HepG2 (cell line): ENCODE data around the gene WDR6. TPM values are rescaled to one million over a fixed set of nuclear protein-coding genes. Genes with fewer than 3 reads are reported as not detected.
A peak's percentile ranks its signal among the peaks of the same experiment; 100 is the strongest.

Source experiments
- CBX1 ChIP-seq: IDR thresholded peaks from one replicate; pipeline ENCODE4 v1.6.1; 2016; ENCODE audit warnings: antibody characterized with exemption, low read depth
- CCDC6 ChIP-seq: sonication (generic); formaldehyde crosslinking; IDR thresholded peaks from 2 replicates; pipeline ENCODE4 v1.8.1; 2022; ENCODE audit warnings: mild to moderate bottlenecking, missing genetic modification reagents, moderate library complexity
- DMAP1 ChIP-seq: IDR thresholded peaks from 2 replicates; pipeline ENCODE4 v1.6.1; 2016
- EP300 ChIP-seq, 3 experiments: sonication (generic) in 1 of 3; formaldehyde crosslinking in 1 of 3; IDR thresholded peaks; 2 replicates each; pipeline versions ENCODE4 v1.5.1 to v1.6.1; 2011 to 2020; ENCODE audit warnings: low read depth in 2 of 3, low read length in 2 of 3, borderline replicate concordance in 1 of 3, improper control_type of control experiment in 1 of 3, mild to moderate bottlenecking in 1 of 3, missing genetic modification reagents in 1 of 3, moderate library complexity in 1 of 3
- KAT2B ChIP-seq: fragments of 150-350 bp; IDR thresholded peaks from 2 replicates; pipeline ENCODE4 v1.6.1; 2014; ENCODE audit warnings: low read depth, low read length, borderline replicate concordance
- NR2C2 ChIP-seq: sonication (generic); formaldehyde crosslinking; IDR thresholded peaks from 2 replicates; pipeline ENCODE4 v1.4.0; 2020; ENCODE audit warnings: missing genetic modification reagents, mild to moderate bottlenecking, moderate library complexity, borderline replicate concordance
- NR3C1 ChIP-seq: sonication (generic); formaldehyde crosslinking; IDR thresholded peaks from 2 replicates; pipeline ENCODE4 v1.4.0; 2020; ENCODE audit warnings: missing genetic modification reagents
- SP1 ChIP-seq, 2 experiments: fragments of 450-650 bp in 1 of 2; sonication (generic) in 1 of 2; formaldehyde crosslinking in 1 of 2; IDR thresholded peaks; 2 replicates each; pipeline versions ENCODE4 v1.4.0 to v1.6.1; 2016 to 2020; ENCODE audit warnings: missing genetic modification reagents in 1 of 2
- ZMYM4 ChIP-seq: sonication (generic); formaldehyde crosslinking; IDR thresholded peaks from 2 replicates; pipeline ENCODE4 v1.8.1; 2023; ENCODE audit warnings: mild to moderate bottlenecking, missing genetic modification reagents
- ZNF367 ChIP-seq: sonication (generic); formaldehyde crosslinking; IDR thresholded peaks from 2 replicates; pipeline ENCODE4 v1.4.0; 2020; ENCODE audit warnings: missing genetic modification reagents, borderline replicate concordance
- polyA plus RNA-seq, 8 experiments: library from polyadenylated mRNA; depleted of rRNA in 3 of 8; stranded (reverse) in 7 of 8; unstranded in 1 of 8; fragments of >200 nt; fragmentation: Illumina TruSeq in 4 of 8; extraction: Trizol in 4 of 8; gene quantifications; 2 replicates each; pipeline versions ENCODE4 v1.2.1 to v1.2.3, GENCODE V29; 2011 to 2016; ENCODE audit warnings: low read depth in 4 of 8, missing spikeins in 1 of 8, mixed read lengths in 1 of 8; ENCODE audit not compliant: insufficient read depth in 1 of 8
- total RNA-seq, 5 experiments: library from RNA; depleted of rRNA; stranded (reverse); fragments of >200 nt; fragmentation: Illumina TruSeq; extraction: Trizol; gene quantifications; 2 replicates each; pipeline ENCODE4 v1.2.3, GENCODE V29; 2016; ENCODE audit warnings: low read depth in 1 of 5
- TF ChIP-seq, protein P1 (sequence below): sonication (generic); formaldehyde crosslinking; IDR thresholded peaks from 2 replicates; pipeline ENCODE4 v1.4.0; 2020; ENCODE audit warnings: low read depth, mild to moderate bottlenecking, missing genetic modification reagents
- TF ChIP-seq, protein P2 (sequence below): sonication (generic); formaldehyde crosslinking; IDR thresholded peaks from 2 replicates; pipeline ENCODE4 v1.4.0; 2020; ENCODE audit warnings: missing genetic modification reagents
- TF ChIP-seq, protein P3 (sequence below): sonication (generic); formaldehyde crosslinking; IDR thresholded peaks from 2 replicates; pipeline ENCODE4 v1.4.0; 2020; ENCODE audit warnings: mild to moderate bottlenecking, missing genetic modification reagents
- TF ChIP-seq, protein P4 (sequence below): IDR thresholded peaks from 2 replicates; pipeline ENCODE4 v1.6.1; 2016; ENCODE audit warnings: missing compliant biosample characterization, missing genetic modification reagents, borderline replicate concordance
- TF ChIP-seq, protein P5 (sequence below): sonication (generic); formaldehyde crosslinking; IDR thresholded peaks from 2 replicates; pipeline ENCODE4 v1.4.0; 2020; ENCODE audit warnings: missing genetic modification reagents
- TF ChIP-seq, protein P6 (sequence below): sonication (generic); formaldehyde crosslinking; IDR thresholded peaks from 2 replicates; pipeline ENCODE4 v1.4.0; 2020; ENCODE audit warnings: missing genetic modification reagents

Gene WDR6
- total and polyA plus RNA-seq, 2 of the 13 experiments (the other 11 are each of a cell fraction or from before 2014, with no cell fraction given), result 73.4 to 139 TPM

DNA sequence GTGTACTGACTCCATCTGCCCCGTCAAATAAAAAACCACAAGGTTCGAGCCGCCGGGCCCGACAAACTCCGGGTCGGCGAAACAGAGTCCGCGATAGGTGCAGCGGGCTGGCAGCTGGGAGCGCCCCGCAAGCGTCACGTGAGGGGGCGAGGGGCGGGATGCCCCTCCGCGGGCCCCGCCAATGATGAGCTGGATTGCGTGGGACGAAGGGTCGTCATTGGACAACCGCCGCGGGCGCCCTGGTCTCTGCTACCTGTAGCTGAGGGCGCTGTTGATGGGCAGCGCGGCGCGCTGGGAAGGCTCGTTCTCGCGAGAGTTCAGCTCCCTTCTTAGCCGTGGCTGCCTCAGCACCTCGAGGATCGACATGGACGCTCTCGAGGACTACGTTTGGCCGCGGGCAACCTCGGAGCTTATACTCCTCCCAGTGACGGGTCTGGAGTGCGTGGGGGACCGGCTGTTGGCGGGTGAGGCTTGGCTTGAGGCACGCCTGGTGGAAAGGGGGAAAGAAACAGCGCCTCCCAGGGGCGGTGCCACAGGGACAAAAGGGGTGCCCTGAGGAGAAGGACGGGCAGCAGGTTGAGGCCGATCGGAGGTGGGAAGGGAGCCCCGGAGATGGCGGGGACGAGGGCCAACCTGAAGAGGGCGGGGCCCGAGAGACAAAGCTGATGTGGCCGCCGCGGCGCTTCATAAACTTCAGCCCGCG is at the start of gene WDR6 (continued):
- TF ChIP-seq, protein P1, sequence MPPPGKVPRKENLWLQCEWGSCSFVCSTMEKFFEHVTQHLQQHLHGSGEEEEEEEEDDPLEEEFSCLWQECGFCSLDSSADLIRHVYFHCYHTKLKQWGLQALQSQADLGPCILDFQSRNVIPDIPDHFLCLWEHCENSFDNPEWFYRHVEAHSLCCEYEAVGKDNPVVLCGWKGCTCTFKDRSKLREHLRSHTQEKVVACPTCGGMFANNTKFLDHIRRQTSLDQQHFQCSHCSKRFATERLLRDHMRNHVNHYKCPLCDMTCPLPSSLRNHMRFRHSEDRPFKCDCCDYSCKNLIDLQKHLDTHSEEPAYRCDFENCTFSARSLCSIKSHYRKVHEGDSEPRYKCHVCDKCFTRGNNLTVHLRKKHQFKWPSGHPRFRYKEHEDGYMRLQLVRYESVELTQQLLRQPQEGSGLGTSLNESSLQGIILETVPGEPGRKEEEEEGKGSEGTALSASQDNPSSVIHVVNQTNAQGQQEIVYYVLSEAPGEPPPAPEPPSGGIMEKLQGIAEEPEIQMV, result peak; percentile 75; the same call in 1 of the 2 replicates
- TF ChIP-seq DMAP1 (peak; percentile 88), KAT2B (no peak), CCDC6 (CRISPR knock-in tag) (peak; percentile 66; the same call in 1 of the 2 replicates), NR2C2 (CRISPR knock-in tag) (peak; percentile 64; the same call in 1 of the 2 replicates), NR3C1 (CRISPR knock-in tag) (no peak), SP1 (IDR thresholded peaks at IDR 0.05) (peak; percentile 83), SP1 (CRISPR knock-in tag; IDR thresholded peaks at IDR 0.05) (peak; percentile 75), CBX1 (peak; percentile 26), ZMYM4 (CRISPR knock-in tag) (peak; percentile 92), EP300 (IDR thresholded peaks at IDR 0.05; ENCODE audit: low read depth in 2 of 2, low read length in 2 of 2) (no peak), EP300 (CRISPR knock-in tag; IDR thresholded peaks at IDR 0.05; ENCODE audit: borderline replicate concordance) (peak; percentile 57; the same call in 1 of the 2 replicates), ZNF367 (no peak; the same call in 1 of the 2 replicates)
- TF ChIP-seq, protein P2, sequence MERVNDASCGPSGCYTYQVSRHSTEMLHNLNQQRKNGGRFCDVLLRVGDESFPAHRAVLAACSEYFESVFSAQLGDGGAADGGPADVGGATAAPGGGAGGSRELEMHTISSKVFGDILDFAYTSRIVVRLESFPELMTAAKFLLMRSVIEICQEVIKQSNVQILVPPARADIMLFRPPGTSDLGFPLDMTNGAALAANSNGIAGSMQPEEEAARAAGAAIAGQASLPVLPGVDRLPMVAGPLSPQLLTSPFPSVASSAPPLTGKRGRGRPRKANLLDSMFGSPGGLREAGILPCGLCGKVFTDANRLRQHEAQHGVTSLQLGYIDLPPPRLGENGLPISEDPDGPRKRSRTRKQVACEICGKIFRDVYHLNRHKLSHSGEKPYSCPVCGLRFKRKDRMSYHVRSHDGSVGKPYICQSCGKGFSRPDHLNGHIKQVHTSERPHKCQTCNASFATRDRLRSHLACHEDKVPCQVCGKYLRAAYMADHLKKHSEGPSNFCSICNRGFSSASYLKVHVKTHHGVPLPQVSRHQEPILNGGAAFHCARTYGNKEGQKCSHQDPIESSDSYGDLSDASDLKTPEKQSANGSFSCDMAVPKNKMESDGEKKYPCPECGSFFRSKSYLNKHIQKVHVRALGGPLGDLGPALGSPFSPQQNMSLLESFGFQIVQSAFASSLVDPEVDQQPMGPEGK (CRISPR knock-in tag), result peak; percentile 53; the same call in 1 of the 2 replicates
- TF ChIP-seq, protein P3, sequence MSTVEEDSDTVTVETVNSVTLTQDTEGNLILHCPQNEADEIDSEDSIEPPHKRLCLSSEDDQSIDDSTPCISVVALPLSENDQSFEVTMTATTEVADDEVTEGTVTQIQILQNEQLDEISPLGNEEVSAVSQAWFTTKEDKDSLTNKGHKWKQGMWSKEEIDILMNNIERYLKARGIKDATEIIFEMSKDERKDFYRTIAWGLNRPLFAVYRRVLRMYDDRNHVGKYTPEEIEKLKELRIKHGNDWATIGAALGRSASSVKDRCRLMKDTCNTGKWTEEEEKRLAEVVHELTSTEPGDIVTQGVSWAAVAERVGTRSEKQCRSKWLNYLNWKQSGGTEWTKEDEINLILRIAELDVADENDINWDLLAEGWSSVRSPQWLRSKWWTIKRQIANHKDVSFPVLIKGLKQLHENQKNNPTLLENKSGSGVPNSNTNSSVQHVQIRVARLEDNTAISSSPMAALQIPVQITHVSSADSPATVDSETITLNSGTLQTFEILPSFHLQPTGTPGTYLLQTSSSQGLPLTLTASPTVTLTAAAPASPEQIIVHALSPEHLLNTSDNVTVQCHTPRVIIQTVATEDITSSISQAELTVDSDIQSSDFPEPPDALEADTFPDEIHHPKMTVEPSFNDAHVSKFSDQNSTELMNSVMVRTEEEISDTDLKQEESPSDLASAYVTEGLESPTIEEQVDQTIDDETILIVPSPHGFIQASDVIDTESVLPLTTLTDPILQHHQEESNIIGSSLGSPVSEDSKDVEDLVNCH, result no peak
- TF ChIP-seq, protein P4, sequence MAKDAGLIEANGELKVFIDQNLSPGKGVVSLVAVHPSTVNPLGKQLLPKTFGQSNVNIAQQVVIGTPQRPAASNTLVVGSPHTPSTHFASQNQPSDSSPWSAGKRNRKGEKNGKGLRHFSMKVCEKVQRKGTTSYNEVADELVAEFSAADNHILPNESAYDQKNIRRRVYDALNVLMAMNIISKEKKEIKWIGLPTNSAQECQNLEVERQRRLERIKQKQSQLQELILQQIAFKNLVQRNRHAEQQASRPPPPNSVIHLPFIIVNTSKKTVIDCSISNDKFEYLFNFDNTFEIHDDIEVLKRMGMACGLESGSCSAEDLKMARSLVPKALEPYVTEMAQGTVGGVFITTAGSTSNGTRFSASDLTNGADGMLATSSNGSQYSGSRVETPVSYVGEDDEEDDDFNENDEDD (CRISPR knock-in tag), result peak; percentile 87; the same call in 1 of the 2 replicates
- TF ChIP-seq, protein P5, sequence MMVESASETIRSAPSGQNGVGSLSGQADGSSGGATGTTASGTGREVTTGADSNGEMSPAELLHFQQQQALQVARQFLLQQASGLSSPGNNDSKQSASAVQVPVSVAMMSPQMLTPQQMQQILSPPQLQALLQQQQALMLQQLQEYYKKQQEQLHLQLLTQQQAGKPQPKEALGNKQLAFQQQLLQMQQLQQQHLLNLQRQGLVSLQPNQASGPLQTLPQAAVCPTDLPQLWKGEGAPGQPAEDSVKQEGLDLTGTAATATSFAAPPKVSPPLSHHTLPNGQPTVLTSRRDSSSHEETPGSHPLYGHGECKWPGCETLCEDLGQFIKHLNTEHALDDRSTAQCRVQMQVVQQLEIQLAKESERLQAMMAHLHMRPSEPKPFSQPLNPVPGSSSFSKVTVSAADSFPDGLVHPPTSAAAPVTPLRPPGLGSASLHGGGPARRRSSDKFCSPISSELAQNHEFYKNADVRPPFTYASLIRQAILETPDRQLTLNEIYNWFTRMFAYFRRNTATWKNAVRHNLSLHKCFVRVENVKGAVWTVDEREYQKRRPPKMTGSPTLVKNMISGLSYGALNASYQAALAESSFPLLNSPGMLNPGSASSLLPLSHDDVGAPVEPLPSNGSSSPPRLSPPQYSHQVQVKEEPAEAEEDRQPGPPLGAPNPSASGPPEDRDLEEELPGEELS (CRISPR knock-in tag), result 0 out of 2 replicates have a peak, but pooled peaks have one; percentile 45
- TF ChIP-seq, protein P6, sequence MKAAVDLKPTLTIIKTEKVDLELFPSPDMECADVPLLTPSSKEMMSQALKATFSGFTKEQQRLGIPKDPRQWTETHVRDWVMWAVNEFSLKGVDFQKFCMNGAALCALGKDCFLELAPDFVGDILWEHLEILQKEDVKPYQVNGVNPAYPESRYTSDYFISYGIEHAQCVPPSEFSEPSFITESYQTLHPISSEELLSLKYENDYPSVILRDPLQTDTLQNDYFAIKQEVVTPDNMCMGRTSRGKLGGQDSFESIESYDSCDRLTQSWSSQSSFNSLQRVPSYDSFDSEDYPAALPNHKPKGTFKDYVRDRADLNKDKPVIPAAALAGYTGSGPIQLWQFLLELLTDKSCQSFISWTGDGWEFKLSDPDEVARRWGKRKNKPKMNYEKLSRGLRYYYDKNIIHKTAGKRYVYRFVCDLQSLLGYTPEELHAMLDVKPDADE (CRISPR knock-in tag), result no peak
